ENCODE measurements around the gene TOP3A. TPM values are rescaled to one million over a fixed set of nuclear protein-coding genes. Genes with fewer than 3 reads are reported as not detected.

The TOP3A gene
- total and polyA plus RNA-seq, 3 experiments from 2014 or later = 21.7 to 72.8 (median 69.7) TPM

GRCh38 chr17:18245038-18245776 lies 69.6 kb downstream of the TOP3A start:
- no peak for DNase-seq
- no peaks in the 10 kb centered on the region for H3K9me3 Mint-ChIP-seq
- H3K4me3 Mint-ChIP-seq = peak overlapping the region in 1 of 7 donors; percentile 54
- Histone ChIP-seq H3K27me3 (ENCODE audit: insufficient read depth, low read length, poor library complexity, severe bottlenecking) (no peaks in the 10 kb centered on the region), H3K9me3 (ENCODE audit: low read length) (no peaks in the 10 kb centered on the region), H3K27ac (ENCODE audit: low read depth, low read length) (no peak overlapping the region), H3K4me1 (ENCODE audit: insufficient read depth, low read length) (no peaks in the 10 kb centered on the region), H3K36me3 (ENCODE audit: insufficient read depth, low read length) (peaks cover 23% of the 10 kb centered on the region), H3K4me3 (ENCODE audit: low read length) (no peak overlapping the region)
- peaks cover 3 to 76% (median 10%) of the 10 kb centered on the region in 3 donors for H3K36me3 Mint-ChIP-seq
- peaks cover 0 to 2% of the 10 kb centered on the region in 2 donors for H3K27me3 Mint-ChIP-seq
- CTCF ChIA-PET = no interaction called here
- POLR2A ChIA-PET = no interaction called here
- H3K27ac Mint-ChIP-seq = peak overlapping the region in 1 of 8 donors; percentile 69
- peaks cover 3 to 4% (median 3%) of the 10 kb centered on the region in 3 donors for H3K4me1 Mint-ChIP-seq

DNA sequence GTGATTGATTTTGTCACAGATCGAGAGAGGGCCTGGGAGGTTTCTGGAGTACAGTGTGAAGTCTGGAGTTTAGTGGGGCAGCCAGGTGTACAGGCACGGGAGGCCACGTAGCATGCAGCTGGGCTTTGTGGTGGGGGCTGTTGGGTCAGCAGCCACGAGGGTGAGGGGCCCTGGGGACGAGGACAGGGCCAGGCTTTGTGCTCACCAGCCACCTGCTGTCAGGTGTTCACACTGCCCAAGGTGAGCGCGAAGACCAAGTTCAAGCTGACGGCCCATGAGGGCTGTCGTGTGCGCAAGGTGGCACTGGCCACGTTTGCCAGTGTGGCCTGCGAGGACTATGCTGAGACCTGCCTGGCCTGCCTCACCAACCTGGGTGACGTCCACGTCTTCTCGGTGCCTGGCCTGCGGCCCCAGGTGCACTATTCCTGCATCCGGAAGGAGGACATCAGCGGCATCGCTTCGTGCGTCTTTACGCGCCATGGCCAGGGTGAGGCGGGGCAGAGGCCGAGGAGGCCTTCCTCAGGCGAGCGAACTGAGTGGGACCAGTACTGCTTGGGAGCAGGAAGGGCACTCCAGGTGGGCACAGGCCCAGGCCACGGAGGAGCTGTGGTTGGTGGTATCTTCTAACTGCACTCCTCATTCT lies 73.4 kb downstream of the TOP3A start:
- Mint-ChIP-seq H3K4me1 (no peaks in the 10 kb centered on the region), H3K9me3 (no peaks in the 10 kb centered on the region), H3K27me3 (no peaks in the 10 kb centered on the region), H3K36me3 (peaks cover 0 to 72% (median 5%) of the 10 kb centered on the region in 3 donors), H3K27ac (no peak overlapping the region), H3K4me3 (no peak overlapping the region)
- Histone ChIP-seq H3K4me3 (ENCODE audit: low read length) (no peak overlapping the region), H3K36me3 (ENCODE audit: insufficient read depth, low read length) (peaks cover 14% of the 10 kb centered on the region), H3K4me1 (ENCODE audit: insufficient read depth, low read length) (no peaks in the 10 kb centered on the region), H3K27me3 (ENCODE audit: insufficient read depth, low read length, poor library complexity, severe bottlenecking) (no peaks in the 10 kb centered on the region), H3K27ac (ENCODE audit: low read depth, low read length) (no peak overlapping the region), H3K9me3 (ENCODE audit: low read length) (no peaks in the 10 kb centered on the region)
- no peak for DNase-seq
- ChIA-PET POLR2A (no interaction called here), CTCF (interaction anchor here (1.0 kb wide), 1 partner anchor 20 kb away, joined by 3 read pairs; no protein-coding TSS in a partner anchor)

DNA sequence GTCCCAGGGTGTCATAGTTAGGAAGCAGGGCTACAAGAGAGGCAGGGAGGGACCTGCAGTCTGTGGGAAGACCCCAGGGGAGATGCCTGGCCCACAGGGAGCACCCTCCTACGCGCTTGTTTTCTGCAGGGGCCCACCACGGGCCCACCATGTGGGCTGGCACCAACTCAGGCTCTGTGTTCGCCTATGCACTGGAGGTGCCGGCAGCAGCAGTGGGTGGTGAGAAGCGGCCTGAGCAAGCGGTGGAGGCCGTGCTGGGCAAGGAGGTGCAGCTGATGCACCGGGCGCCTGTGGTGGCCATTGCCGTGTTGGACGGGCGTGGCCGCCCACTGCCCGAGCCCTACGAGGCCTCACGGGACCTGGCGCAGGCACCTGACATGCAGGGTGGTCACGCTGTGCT lies 74.3 kb downstream of the TOP3A start:
- H3K27ac ChIP-seq (ENCODE audit: low read depth, low read length) = no peak overlapping the region
- H3K27me3 Mint-ChIP-seq = no peaks in the 10 kb centered on the region
- ChIA-PET CTCF (interaction anchor here (1.0 kb wide), 1 partner anchor 21 kb away, joined by 3 read pairs; no protein-coding TSS in a partner anchor), POLR2A (no interaction called here)
- H3K36me3 Mint-ChIP-seq = peaks cover 0 to 72% (median 7%) of the 10 kb centered on the region in 3 donors
- H3K4me3 Mint-ChIP-seq = no peak overlapping the region
- no peaks in the 10 kb centered on the region for H3K9me3 ChIP-seq (ENCODE audit: low read length)
- no peak overlapping the region for H3K4me3 ChIP-seq (ENCODE audit: low read length)
- H3K9me3 Mint-ChIP-seq = no peaks in the 10 kb centered on the region
- no peaks in the 10 kb centered on the region for H3K4me1 ChIP-seq (ENCODE audit: insufficient read depth, low read length)
- peaks cover 7% of the 10 kb centered on the region for H3K36me3 ChIP-seq (ENCODE audit: insufficient read depth, low read length)
- no peak for DNase-seq
- H3K27ac Mint-ChIP-seq = no peak overlapping the region
- H3K4me1 Mint-ChIP-seq = no peaks in the 10 kb centered on the region
- H3K27me3 ChIP-seq (ENCODE audit: insufficient read depth, low read length, poor library complexity, severe bottlenecking) = no peaks in the 10 kb centered on the region

GRCh38 chr17:18238299-18238698 lies 76.5 kb downstream of the TOP3A start:
- Histone ChIP-seq H3K27me3 (ENCODE audit: insufficient read depth, low read length, poor library complexity, severe bottlenecking) (no peaks in the 10 kb centered on the region), H3K4me3 (ENCODE audit: low read length) (no peak overlapping the region), H3K4me1 (ENCODE audit: insufficient read depth, low read length) (no peaks in the 10 kb centered on the region), H3K9me3 (ENCODE audit: low read length) (no peaks in the 10 kb centered on the region), H3K36me3 (ENCODE audit: insufficient read depth, low read length) (no peaks in the 10 kb centered on the region), H3K27ac (ENCODE audit: low read depth, low read length) (no peak overlapping the region)
- peaks cover 0 to 77% (median 7%) of the 10 kb centered on the region in 3 donors for H3K36me3 Mint-ChIP-seq
- no peak for DNase-seq
- no peak overlapping the region for H3K4me3 Mint-ChIP-seq
- H3K27me3 Mint-ChIP-seq = no peaks in the 10 kb centered on the region
- peak overlapping the region in 1 of 8 donors; percentile 50 for H3K27ac Mint-ChIP-seq
- CTCF ChIA-PET = no interaction called here
- POLR2A ChIA-PET = no interaction called here
- H3K9me3 Mint-ChIP-seq = no peaks in the 10 kb centered on the region
- H3K4me1 Mint-ChIP-seq = no peaks in the 10 kb centered on the region

DNA sequence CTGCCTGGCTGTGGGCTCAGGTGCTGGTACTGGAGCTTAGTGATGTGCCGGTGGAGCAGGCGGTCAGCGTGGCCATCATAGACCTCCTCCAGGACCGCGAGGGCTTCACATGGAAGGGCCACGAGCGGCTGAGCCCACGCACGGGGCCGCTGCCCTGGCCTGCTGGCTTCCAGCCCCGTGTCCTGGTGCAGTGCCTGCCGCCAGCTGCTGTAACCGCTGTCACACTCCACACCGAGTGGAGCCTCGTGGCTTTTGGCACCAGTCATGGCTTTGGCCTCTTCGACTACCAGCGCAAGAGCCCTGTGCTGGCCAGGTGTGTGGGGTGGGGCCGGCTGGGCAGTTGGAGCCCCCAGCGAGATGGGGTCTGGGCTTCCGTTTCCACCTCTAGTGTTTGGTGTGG lies 77.3 kb downstream of the TOP3A start:
- no peaks in the 10 kb centered on the region for H3K9me3 Mint-ChIP-seq
- Histone ChIP-seq H3K4me1 (ENCODE audit: insufficient read depth, low read length) (no peaks in the 10 kb centered on the region), H3K9me3 (ENCODE audit: low read length) (no peaks in the 10 kb centered on the region), H3K27me3 (ENCODE audit: insufficient read depth, low read length, poor library complexity, severe bottlenecking) (no peaks in the 10 kb centered on the region), H3K36me3 (ENCODE audit: insufficient read depth, low read length) (no peaks in the 10 kb centered on the region), H3K27ac (ENCODE audit: low read depth, low read length) (no peak overlapping the region), H3K4me3 (ENCODE audit: low read length) (no peak overlapping the region)
- CTCF ChIA-PET = no interaction called here
- POLR2A ChIA-PET = no interaction called here
- no peak for DNase-seq
- no peak overlapping the region for H3K4me3 Mint-ChIP-seq
- H3K27ac Mint-ChIP-seq = no peak overlapping the region
- H3K27me3 Mint-ChIP-seq = no peaks in the 10 kb centered on the region
- no peaks in the 10 kb centered on the region for H3K4me1 Mint-ChIP-seq
- H3K36me3 Mint-ChIP-seq = peaks cover 0 to 80% (median 7%) of the 10 kb centered on the region in 3 donors

GRCh38 chr17:18236494-18236893 lies 78.3 kb downstream of the TOP3A start:
- Histone ChIP-seq H3K27me3 (ENCODE audit: insufficient read depth, low read length, poor library complexity, severe bottlenecking) (no peaks in the 10 kb centered on the region), H3K36me3 (ENCODE audit: insufficient read depth, low read length) (no peaks in the 10 kb centered on the region), H3K4me1 (ENCODE audit: insufficient read depth, low read length) (no peaks in the 10 kb centered on the region), H3K4me3 (ENCODE audit: low read length) (no peak overlapping the region), H3K9me3 (ENCODE audit: low read length) (no peaks in the 10 kb centered on the region), H3K27ac (ENCODE audit: low read depth, low read length) (no peak overlapping the region)
- H3K9me3 Mint-ChIP-seq = no peaks in the 10 kb centered on the region
- no peak overlapping the region for H3K4me3 Mint-ChIP-seq
- peaks cover 0 to 74% (median 7%) of the 10 kb centered on the region in 3 donors for H3K36me3 Mint-ChIP-seq
- no peak for DNase-seq
- ChIA-PET CTCF (no interaction called here), POLR2A (no interaction called here)
- peak overlapping the region in 4 of 8 donors; percentile 48 to 91 (median 67) for H3K27ac Mint-ChIP-seq
- H3K4me1 Mint-ChIP-seq = no peaks in the 10 kb centered on the region
- H3K27me3 Mint-ChIP-seq = no peaks in the 10 kb centered on the region

DNA sequence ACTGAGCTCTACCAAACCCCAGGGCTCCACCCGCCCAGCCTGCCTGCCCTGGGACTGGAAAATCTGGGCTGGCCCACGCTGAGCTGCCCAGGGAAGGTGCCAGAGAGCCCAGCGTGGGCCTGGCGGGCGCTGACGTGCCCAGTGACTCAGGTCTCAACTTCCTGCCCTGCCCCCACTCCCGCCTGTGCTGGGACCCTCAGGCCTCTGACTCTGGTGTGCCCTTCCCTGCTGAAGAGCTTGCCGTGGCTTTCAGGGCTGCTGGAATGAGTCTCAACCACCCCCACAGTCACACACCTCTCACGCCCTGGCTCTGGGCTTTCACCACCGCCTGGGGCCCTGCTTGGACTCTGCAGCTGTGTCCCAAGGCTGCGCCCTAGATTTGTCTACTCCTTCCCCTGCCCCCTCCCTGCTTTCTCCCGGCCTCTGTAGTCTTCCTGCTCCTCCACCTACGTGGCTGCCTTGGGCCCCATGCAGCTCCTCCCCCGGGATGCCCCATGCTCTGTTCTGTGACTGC lies 79.0 kb downstream of the TOP3A start:
- Mint-ChIP-seq H3K4me1 (no peaks in the 10 kb centered on the region), H3K36me3 (peaks cover 0 to 68% (median 7%) of the 10 kb centered on the region in 3 donors), H3K4me3 (no peak overlapping the region), H3K9me3 (no peaks in the 10 kb centered on the region), H3K27me3 (no peaks in the 10 kb centered on the region), H3K27ac (peak overlapping the region in 3 of 8 donors; percentile 59 to 79 (median 75))
- Histone ChIP-seq H3K27me3 (ENCODE audit: insufficient read depth, low read length, poor library complexity, severe bottlenecking) (no peaks in the 10 kb centered on the region), H3K9me3 (ENCODE audit: low read length) (no peaks in the 10 kb centered on the region), H3K4me3 (ENCODE audit: low read length) (no peak overlapping the region), H3K36me3 (ENCODE audit: insufficient read depth, low read length) (no peaks in the 10 kb centered on the region), H3K27ac (ENCODE audit: low read depth, low read length) (no peak overlapping the region), H3K4me1 (ENCODE audit: insufficient read depth, low read length) (no peaks in the 10 kb centered on the region)
- DNase-seq = no peak
- ChIA-PET POLR2A (no interaction called here), CTCF (no interaction called here)

DNA sequence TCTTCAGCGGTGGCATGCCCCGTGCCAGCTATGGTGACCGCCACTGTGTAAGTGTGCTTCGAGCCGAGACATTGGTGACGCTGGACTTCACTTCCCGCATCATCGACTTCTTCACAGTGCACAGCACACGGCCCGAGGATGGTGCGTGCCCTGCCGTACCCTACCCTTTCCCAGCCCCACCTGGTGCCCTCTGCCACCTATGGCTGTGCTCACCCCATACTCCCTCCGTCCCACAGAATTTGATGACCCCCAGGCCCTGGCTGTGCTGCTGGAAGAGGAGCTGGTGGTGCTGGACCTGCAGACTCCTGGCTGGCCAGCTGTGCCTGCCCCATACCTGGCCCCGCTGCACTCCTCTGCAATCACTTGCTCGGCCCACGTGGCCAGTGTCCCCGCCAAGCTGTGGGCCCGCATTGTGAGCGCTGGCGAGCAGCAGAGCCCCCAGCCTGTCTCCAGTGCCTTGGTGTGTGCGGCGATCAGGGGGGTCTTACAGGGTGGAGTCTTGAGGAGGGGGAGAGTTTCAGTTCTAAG lies 79.9 kb downstream of the TOP3A start:
- Mint-ChIP-seq H3K27me3 (no peaks in the 10 kb centered on the region), H3K4me1 (peaks cover 0 to 2% (median 0%) of the 10 kb centered on the region in 3 donors), H3K36me3 (peaks cover 0 to 64% (median 7%) of the 10 kb centered on the region in 3 donors), H3K27ac (peak overlapping the region in 2 of 8 donors; percentile 73 to 83), H3K4me3 (no peak overlapping the region), H3K9me3 (no peaks in the 10 kb centered on the region)
- no peaks in the 10 kb centered on the region for H3K9me3 ChIP-seq (ENCODE audit: low read length)
- no peaks in the 10 kb centered on the region for H3K27me3 ChIP-seq (ENCODE audit: insufficient read depth, low read length, poor library complexity, severe bottlenecking)
- no peak overlapping the region for H3K27ac ChIP-seq (ENCODE audit: low read depth, low read length)
- ChIA-PET CTCF (interaction anchor here (1.2 kb wide), 1 partner anchor 11 kb away, joined by 4 read pairs; no protein-coding TSS in a partner anchor), POLR2A (no interaction called here)
- no peaks in the 10 kb centered on the region for H3K36me3 ChIP-seq (ENCODE audit: insufficient read depth, low read length)
- DNase-seq = no peak
- no peaks in the 10 kb centered on the region for H3K4me1 ChIP-seq (ENCODE audit: insufficient read depth, low read length)
- no peak overlapping the region for H3K4me3 ChIP-seq (ENCODE audit: low read length)
